Activated CD8-positive, alpha-beta memory T cell treated with anti-CD3 and anti-CD28 coated beads for 4 hours (primary cell): ENCODE results near the gene RETN.

ENCODE experiments used
- DNase-seq, 2 donors: peaks; one replicate each; pipeline ENCODE4 v3.0.0-alpha.2; 2020; ENCODE audit warnings: low read depth in 2 of 2

The RETN gene

GRCh38 chr19:7682175-7682855 is 13.5 kb downstream of the RETN start:
- no peak for DNase-seq

- DNase-seq = no peak
Observed at GRCh38 chr19:7685546-7686445, 16.9 kb downstream of the RETN start.

- DNase-seq = no peak
Observed at GRCh38 chr19:7687177-7687576, 18.3 kb downstream of the RETN start.

DNA sequence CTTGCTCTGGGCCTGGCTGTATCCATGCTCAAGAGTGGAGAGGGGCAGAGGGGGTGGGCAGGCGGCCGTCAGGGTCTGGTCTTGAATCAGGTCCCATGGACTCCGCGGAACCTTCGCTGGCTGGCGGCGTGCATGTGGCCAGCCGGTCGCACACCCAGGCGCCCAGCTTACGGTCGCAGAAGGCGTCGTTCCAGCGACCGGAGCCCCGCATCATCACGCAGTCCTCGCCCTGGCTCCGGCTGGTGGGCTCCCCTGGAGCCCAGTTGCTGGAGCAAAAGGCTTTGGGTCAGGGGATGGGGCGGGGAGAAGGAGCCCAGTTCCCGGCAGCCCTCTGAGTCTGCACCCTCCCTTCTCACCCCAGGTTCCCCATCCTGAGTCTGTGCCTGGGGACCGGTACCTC is 20.3 kb downstream of the RETN start:
- no peak for DNase-seq

GRCh38 chr19:7690779-7691258 is 22.0 kb downstream of the RETN start:
- no peak for DNase-seq

DNA sequence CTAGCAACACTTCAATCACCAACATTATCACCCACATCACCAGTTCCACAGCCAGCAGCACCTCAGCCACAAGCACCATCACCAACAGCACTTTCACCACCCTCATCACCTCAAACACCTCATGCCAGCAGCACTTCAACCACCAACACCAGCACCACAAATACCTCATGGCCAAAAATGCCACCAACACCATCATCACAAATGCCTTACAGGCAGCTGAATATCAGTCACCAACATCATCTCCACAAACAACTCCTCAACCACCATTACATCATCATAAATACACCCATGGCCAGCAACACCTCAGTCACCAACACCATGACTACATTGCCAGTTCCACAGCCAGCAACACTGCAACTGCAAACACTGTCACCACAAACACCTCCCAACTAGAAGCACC is 22.6 kb downstream of the RETN start:
- no peak for DNase-seq

GRCh38 chr19:7692417-7693088 is 23.7 kb downstream of the RETN start:
- no peak for DNase-seq

DNA sequence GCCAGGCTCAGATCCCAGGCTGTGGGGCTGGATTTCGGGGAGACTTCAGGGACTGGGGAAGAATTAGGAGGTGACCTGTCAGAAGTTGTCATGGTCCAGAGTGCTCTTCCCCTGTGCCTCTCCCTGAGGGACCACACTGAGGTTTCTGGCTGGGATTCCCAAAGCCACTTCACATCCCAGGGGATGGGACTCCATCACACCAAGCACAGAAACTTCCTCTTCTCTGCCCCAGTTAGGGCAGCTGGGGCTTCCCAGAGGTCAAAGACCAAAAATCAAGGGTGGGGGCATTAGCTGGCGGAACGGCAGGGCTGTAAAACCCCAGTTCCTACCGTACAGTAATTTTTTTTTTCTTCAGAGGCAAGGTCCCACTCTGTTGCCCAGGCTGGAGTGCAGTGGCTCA is 25.6 kb downstream of the RETN start:
- no peak for DNase-seq

GRCh38 chr19:7697721-7698287 is 29.0 kb downstream of the RETN start:
- DNase-seq = no peak

DNA sequence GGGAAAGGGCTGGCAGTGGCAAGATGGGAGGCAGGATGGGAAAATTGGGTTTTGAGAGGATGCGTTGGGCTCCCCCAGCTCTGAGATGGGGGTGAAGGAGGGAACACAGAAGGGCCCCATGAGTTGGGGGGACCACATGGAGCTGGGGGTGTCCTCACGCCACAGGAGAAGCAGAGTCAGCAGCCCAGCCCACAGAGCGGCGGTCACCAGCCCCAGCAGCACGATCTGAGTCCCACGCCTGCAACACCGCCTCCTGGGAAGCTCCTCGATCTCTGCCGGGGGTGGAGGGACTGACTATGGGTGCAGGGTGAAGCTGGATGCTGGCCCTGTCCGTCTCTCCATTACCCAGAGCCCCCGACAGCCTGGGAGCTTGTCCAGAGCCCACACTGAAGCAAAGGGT is 29.7 kb downstream of the RETN start:
- no peak for DNase-seq

GRCh38 chr19:7699003-7699402 is 30.2 kb downstream of the RETN start:
- no peak for DNase-seq

- no peak for DNase-seq
Observed at GRCh38 chr19:7699417-7700401, 30.9 kb downstream of the RETN start.

DNA sequence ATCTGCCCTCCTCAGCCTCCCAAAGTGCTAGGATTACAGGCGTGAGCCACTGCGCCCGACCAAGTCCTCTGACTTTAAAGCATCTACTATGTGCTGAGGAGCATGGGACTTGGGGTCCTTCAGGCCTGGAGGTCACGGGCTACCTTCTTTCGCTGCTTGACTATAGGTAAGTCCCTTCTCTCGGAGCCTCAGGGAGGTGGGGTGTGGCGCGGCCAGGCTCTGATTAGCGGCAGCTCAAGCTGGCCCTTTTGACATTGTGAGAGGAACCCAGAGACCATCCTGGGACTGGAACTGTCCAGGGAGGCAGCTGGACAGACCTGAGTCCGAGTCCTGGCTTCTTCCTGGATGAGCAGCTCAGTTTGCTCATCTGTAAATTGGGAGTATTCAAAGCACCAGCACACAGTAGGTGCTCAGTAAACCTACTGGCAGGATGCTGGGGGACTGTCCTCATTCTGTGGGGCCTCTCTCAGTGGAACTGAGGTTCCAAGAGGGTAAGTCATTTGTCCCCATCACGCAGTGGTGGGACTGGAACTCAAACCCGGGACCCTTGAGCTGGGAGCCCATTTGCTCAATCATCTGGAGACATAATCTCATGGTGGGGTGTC is 32.3 kb downstream of the RETN start:
- DNase-seq = no peak

- DNase-seq = no peak
Observed at GRCh38 chr19:7701654-7702457, 33.0 kb downstream of the RETN start, which contains the start of gene FCER2. FCER2 (minus strand) TSS chr19:7702131; CDS start chr19:7699760, 2,371 bp downstream.

- no peak for DNase-seq
Observed at GRCh38 chr19:7703332-7703731, 34.5 kb downstream of the RETN start.

DNA sequence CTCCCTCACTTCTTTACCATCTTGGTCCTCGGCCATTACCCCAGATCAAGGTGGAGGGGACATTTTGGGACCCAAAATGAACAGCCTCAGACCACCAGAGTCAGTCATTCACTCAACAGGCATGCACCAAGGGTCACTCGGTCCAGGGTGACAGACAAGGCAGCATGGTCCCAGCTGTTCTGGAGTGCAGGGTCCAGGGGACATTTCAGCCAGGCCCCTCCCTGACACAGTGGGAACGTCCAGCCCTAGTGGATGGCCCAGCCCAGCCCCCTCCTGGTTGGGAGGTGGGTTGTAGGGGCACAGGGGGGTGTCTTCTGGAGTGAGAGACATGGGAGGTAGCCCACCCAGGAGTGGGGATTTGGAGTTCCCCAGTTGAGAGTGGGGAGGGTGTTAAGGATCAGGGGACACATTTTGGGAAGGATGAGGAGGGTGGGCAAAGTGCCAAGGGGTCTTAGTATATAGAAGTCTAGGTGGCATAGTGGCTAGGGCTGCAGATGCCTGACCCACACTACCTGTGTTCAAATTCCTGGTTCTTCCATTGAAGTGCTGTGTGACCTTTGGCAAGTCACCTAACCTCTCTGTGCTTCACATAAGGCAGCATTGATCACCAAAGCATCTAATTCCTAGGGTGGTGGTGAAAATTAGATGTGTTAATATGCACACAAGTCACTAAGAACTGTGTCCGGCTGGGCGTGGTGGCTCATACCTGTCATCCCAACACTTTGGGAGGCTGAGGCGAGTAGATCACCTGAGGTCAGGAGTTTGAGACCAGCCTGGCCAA is 35.6 kb downstream of the RETN start:
- no peak for DNase-seq

GRCh38 chr19:7705387-7706187 is 36.7 kb downstream of the RETN start:
- DNase-seq = peak; percentile 35 to 69
